GM12878 (cell line): ENCODE results near the gene NT5DC3. TPM values are rescaled to one million over a fixed set of nuclear protein-coding genes. Genes with fewer than 3 reads are reported as not detected.
A peak's percentile ranks its signal among the peaks of the same experiment; 100 is the strongest.

Experiments used
- CBX3 ChIP-seq: fragments of 200-600 bp; sonication (generic); IDR thresholded peaks from 2 replicates; pipeline ENCODE4 v1.6.1; 2016; ENCODE audit warnings: low read depth, borderline replicate concordance
- E4F1 ChIP-seq: fragments of 450-650 bp; IDR thresholded peaks from 2 replicates; pipeline ENCODE4 v1.6.1; 2018; ENCODE audit warnings: borderline replicate concordance, mild to moderate bottlenecking; ENCODE audit not compliant: partially characterized antibody
- ETV6 ChIP-seq, 2 experiments: fragments of 450-650 bp in 1 of 2; IDR thresholded peaks in 1 of 2; conservative IDR thresholded peaks in 1 of 2; 2 replicates each; pipeline ENCODE4 v1.6.1; 2014; ENCODE audit warnings: antibody characterized with exemption in 1 of 2, borderline replicate concordance in 1 of 2, low read depth in 1 of 2, mild to moderate bottlenecking in 1 of 2, moderate library complexity in 1 of 2
- HSF1 ChIP-seq: fragments of 150-350 bp; IDR thresholded peaks from 2 replicates; pipeline ENCODE4 v1.6.1; 2014; ENCODE audit warnings: mild to moderate bottlenecking, low read depth, low read length
- IRF5 ChIP-seq: fragments of 450-650 bp; IDR thresholded peaks from 2 replicates; pipeline ENCODE4 v1.6.1; 2017; ENCODE audit warnings: borderline replicate concordance
- NBN ChIP-seq: fragments of 450-650 bp; IDR thresholded peaks from 2 replicates; pipeline ENCODE4 v1.6.1; 2016
- SP1 ChIP-seq: IDR thresholded peaks from one replicate; pipeline ENCODE4 v1.6.1; 2011; ENCODE audit warnings: low read depth, low read length
- TCF12 ChIP-seq: IDR thresholded peaks from 2 replicates; pipeline ENCODE4 v1.6.1; 2011; ENCODE audit warnings: low read depth, mild to moderate bottlenecking, low read length
- ZBTB33 ChIP-seq: fragments of 450-650 bp; IDR thresholded peaks from 2 replicates; pipeline ENCODE4 v1.6.1; 2017; ENCODE audit warnings: mild to moderate bottlenecking
- ZNF622 ChIP-seq: fragments of 450-650 bp; IDR thresholded peaks from 2 replicates; pipeline ENCODE4 v1.6.1; 2017; ENCODE audit warnings: mild to moderate bottlenecking, inconsistent platforms
- ZZZ3 ChIP-seq: IDR thresholded peaks from 2 replicates; pipeline ENCODE4 v1.6.1; 2011; ENCODE audit warnings: low read depth; ENCODE audit not compliant: control insufficient read depth, insufficient read length
- polyA plus RNA-seq, 11 experiments: library from polyadenylated mRNA; depleted of rRNA in 4 of 11; unstranded in 6 of 11; stranded (reverse) in 5 of 11; fragments of >200 nt; fragmentation: Nextera tagmentation in 4 of 11; fragmentation: Illumina TruSeq in 1 of 11; extraction: Ambion mirVana in 4 of 11; extraction: Trizol in 1 of 11; gene quantifications; 1 replicate in 1 of 11; 2 replicates in 10 of 11; pipeline versions ENCODE4 v1.2.1 to v1.2.3, GENCODE V29; 2011 to 2016; ENCODE audit warnings: inconsistent platforms in 2 of 11, missing spikeins in 2 of 11, low read depth in 1 of 11
- total RNA-seq, 4 experiments: library from RNA; depleted of rRNA in 3 of 4; stranded (reverse); fragments of >200 nt in 3 of 4; fragmentation: Illumina TruSeq in 1 of 4; extraction: Trizol in 1 of 4; gene quantifications; 2 replicates each; pipeline versions ENCODE4 v1.2.1 to v1.2.3, GENCODE V29; 2013 to 2021
- TF ChIP-seq, protein P1 (sequence below): fragments of 450-650 bp; IDR thresholded peaks from 2 replicates; pipeline ENCODE4 v1.6.1; 2016; ENCODE audit warnings: mild to moderate bottlenecking
- TF ChIP-seq, protein P2 (sequence below), 3 experiments: IDR thresholded peaks in 2 of 3; conservative IDR thresholded peaks in 1 of 3; 2 replicates each; pipeline ENCODE4 v1.5.1; 2011; ENCODE audit warnings: low read depth in 3 of 3, low read length in 3 of 3, mild to moderate bottlenecking in 3 of 3, control low read depth in 2 of 3, moderate library complexity in 2 of 3, inconsistent platforms in 1 of 3, mixed read lengths in 1 of 3; ENCODE audit not compliant: control insufficient read depth in 2 of 3, insufficient read depth in 1 of 3; ENCODE audit errors: extremely low read depth in 1 of 3
- TF ChIP-seq, protein P3 (sequence below): IDR thresholded peaks from 2 replicates; pipeline ENCODE4 v1.6.1; 2012; ENCODE audit warnings: mild to moderate bottlenecking, low read depth, low read length

The NT5DC3 gene
- total and polyA plus RNA-seq, 10 of the 15 experiments (the other 5 are each of a cell fraction or from before 2014, with no cell fraction given): 2.0 to 12.4 (median 5.9) TPM

GRCh38 chr12:103884316-103884715, 43.3 kb upstream of the NT5DC3 start (continued):
- TF ChIP-seq, protein P1, sequence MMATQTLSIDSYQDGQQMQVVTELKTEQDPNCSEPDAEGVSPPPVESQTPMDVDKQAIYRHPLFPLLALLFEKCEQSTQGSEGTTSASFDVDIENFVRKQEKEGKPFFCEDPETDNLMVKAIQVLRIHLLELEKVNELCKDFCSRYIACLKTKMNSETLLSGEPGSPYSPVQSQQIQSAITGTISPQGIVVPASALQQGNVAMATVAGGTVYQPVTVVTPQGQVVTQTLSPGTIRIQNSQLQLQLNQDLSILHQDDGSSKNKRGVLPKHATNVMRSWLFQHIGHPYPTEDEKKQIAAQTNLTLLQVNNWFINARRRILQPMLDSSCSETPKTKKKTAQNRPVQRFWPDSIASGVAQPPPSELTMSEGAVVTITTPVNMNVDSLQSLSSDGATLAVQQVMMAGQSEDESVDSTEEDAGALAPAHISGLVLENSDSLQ: no peak
- TF ChIP-seq IRF5: no peak
- TF ChIP-seq, protein P2, sequence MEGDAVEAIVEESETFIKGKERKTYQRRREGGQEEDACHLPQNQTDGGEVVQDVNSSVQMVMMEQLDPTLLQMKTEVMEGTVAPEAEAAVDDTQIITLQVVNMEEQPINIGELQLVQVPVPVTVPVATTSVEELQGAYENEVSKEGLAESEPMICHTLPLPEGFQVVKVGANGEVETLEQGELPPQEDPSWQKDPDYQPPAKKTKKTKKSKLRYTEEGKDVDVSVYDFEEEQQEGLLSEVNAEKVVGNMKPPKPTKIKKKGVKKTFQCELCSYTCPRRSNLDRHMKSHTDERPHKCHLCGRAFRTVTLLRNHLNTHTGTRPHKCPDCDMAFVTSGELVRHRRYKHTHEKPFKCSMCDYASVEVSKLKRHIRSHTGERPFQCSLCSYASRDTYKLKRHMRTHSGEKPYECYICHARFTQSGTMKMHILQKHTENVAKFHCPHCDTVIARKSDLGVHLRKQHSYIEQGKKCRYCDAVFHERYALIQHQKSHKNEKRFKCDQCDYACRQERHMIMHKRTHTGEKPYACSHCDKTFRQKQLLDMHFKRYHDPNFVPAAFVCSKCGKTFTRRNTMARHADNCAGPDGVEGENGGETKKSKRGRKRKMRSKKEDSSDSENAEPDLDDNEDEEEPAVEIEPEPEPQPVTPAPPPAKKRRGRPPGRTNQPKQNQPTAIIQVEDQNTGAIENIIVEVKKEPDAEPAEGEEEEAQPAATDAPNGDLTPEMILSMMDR (IDR thresholded peaks at IDR 0.05 in 2 of 3, conservative IDR thresholded peaks at IDR 0.05 in 1 of 3; ENCODE audit: control insufficient read depth in 2 of 3, extremely low read depth in 1 of 3, insufficient read depth in 1 of 3, low read depth in 3 of 3, low read length in 3 of 3): peak; percentile 41 to 74 (median 63); a peak in 5 of 6 replicates
- TF ChIP-seq ZZZ3: no peak
- TF ChIP-seq HSF1: no peak
- TF ChIP-seq ZNF622: no peak
- no peak for TF ChIP-seq CBX3
- TF ChIP-seq ETV6 (conservative IDR thresholded peaks at IDR 0.05 in 1 of 2, IDR thresholded peaks at IDR 0.05 in 1 of 2; ENCODE audit: borderline replicate concordance in 1 of 2, low read depth in 1 of 2): no peak
- no peak for TF ChIP-seq ZBTB33
- TF ChIP-seq SP1: no peak
- 0 out of 2 replicates have a peak, but pooled peaks have one; percentile 30 for TF ChIP-seq NBN
- no peak for TF ChIP-seq TCF12
- TF ChIP-seq, protein P3, sequence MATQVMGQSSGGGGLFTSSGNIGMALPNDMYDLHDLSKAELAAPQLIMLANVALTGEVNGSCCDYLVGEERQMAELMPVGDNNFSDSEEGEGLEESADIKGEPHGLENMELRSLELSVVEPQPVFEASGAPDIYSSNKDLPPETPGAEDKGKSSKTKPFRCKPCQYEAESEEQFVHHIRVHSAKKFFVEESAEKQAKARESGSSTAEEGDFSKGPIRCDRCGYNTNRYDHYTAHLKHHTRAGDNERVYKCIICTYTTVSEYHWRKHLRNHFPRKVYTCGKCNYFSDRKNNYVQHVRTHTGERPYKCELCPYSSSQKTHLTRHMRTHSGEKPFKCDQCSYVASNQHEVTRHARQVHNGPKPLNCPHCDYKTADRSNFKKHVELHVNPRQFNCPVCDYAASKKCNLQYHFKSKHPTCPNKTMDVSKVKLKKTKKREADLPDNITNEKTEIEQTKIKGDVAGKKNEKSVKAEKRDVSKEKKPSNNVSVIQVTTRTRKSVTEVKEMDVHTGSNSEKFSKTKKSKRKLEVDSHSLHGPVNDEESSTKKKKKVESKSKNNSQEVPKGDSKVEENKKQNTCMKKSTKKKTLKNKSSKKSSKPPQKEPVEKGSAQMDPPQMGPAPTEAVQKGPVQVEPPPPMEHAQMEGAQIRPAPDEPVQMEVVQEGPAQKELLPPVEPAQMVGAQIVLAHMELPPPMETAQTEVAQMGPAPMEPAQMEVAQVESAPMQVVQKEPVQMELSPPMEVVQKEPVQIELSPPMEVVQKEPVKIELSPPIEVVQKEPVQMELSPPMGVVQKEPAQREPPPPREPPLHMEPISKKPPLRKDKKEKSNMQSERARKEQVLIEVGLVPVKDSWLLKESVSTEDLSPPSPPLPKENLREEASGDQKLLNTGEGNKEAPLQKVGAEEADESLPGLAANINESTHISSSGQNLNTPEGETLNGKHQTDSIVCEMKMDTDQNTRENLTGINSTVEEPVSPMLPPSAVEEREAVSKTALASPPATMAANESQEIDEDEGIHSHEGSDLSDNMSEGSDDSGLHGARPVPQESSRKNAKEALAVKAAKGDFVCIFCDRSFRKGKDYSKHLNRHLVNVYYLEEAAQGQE: no peak
- TF ChIP-seq E4F1: no peak
